IMR-90 (cell line): ENCODE measurements around the gene COL20A1. TPM values are rescaled to one million over a fixed set of nuclear protein-coding genes. Genes with fewer than 3 reads are reported as not detected.

Source experiments
- ATAC-seq: fragments of 200-7000 bp; cut with Tn5 transposase; 2 replicates; pipeline ENCODE4 v1.9.1; 2020; ENCODE audit warnings: low read depth, mild to moderate bottlenecking, moderate library complexity
- BruUV-seq: library from RNA; stranded (reverse); fragments of 400-500 nt; replicated peaks from 2 replicates; lab custom pipeline; 2021; lab: Mats Ljungman, UMichigan
- CTCF ChIA-PET: fragments of 300-600 bp; formaldehyde crosslinking; extraction: SDS; loops from one replicate; lab custom pipeline; 2021; ENCODE audit warnings: antibody characterized with exemption; lab: Yijun Ruan, JAX
- POLR2A ChIA-PET: fragments of 300-600 bp; sonication (Branson Sonifier 250); formaldehyde crosslinking; loops from one replicate; lab custom pipeline; 2022; ENCODE audit warnings: antibody characterized with exemption; ENCODE audit not compliant: unreplicated experiment; lab: Charles Lee
- DNase-seq: peaks from one replicate; pipeline ENCODE4 v3.0.0; 2013
- H2AFZ ChIP-seq: replicated peaks from 2 replicates; pipeline ENCODE3; 2013; ENCODE audit warnings: low read length, mild to moderate bottlenecking; ENCODE audit not compliant: poor library complexity
- H2AK5ac ChIP-seq: 2 replicates; pipeline ENCODE4 v1.6.1; 2013; ENCODE audit warnings: low read depth, low read length, inconsistent platforms
- H2AK9ac ChIP-seq: replicated peaks from 2 replicates; pipeline ENCODE3; 2013; ENCODE audit warnings: mild to moderate bottlenecking, low read depth, low read length, moderate library complexity; ENCODE audit not compliant: poor library complexity
- H2BK120ac ChIP-seq: 2 replicates; pipeline ENCODE4 v1.6.1; 2013; ENCODE audit warnings: low read depth, low read length, inconsistent platforms
- H2BK15ac ChIP-seq: 3 replicates; pipeline ENCODE4 v1.6.1; 2013; ENCODE audit warnings: low read depth, low read length, inconsistent platforms
- H2BK20ac ChIP-seq: 2 replicates; pipeline ENCODE4 v1.6.1; 2013; ENCODE audit warnings: low read depth, mild to moderate bottlenecking, inconsistent platforms, low read length, moderate library complexity
- H2BK5ac ChIP-seq: 2 replicates; pipeline ENCODE4 v1.6.1; 2013; ENCODE audit warnings: mild to moderate bottlenecking, low read depth, low read length, inconsistent platforms; ENCODE audit not compliant: poor library complexity, severe bottlenecking
- H3K14ac ChIP-seq: replicated peaks from 2 replicates; pipeline ENCODE4 v1.6.1; 2013; ENCODE audit warnings: low read depth, low read length, inconsistent platforms
- H3K18ac ChIP-seq: 2 replicates; pipeline ENCODE4 v1.6.1; 2013; ENCODE audit warnings: low read depth, low read length, control low read depth
- H3K23ac ChIP-seq: 2 replicates; pipeline ENCODE4 v1.6.1; 2013; ENCODE audit warnings: low read depth, low read length, inconsistent platforms
- H3K27ac ChIP-seq: 2 replicates; pipeline ENCODE4 v1.5.1; 2013; ENCODE audit warnings: mild to moderate bottlenecking, control low read depth, low read length; ENCODE audit not compliant: insufficient read depth
- H3K27me3 ChIP-seq: 2 replicates; pipeline ENCODE4 v1.6.1; 2013; ENCODE audit warnings: low read length; ENCODE audit not compliant: control insufficient read depth, insufficient read depth
- H3K36me3 ChIP-seq: 2 replicates; pipeline ENCODE4 v1.6.1; 2013; ENCODE audit warnings: low read length, mixed read lengths; ENCODE audit not compliant: control insufficient read depth, insufficient read depth
- H3K4ac ChIP-seq: 2 replicates; pipeline ENCODE4 v1.6.1; 2013; ENCODE audit warnings: low read depth, low read length, inconsistent platforms
- H3K4me1 ChIP-seq: 2 replicates; pipeline ENCODE4 v1.6.1; 2013; ENCODE audit warnings: low read length, mixed read lengths; ENCODE audit not compliant: control insufficient read depth, insufficient read depth
- H3K4me2 ChIP-seq: 2 replicates; pipeline ENCODE4 v1.6.1; 2013; ENCODE audit warnings: low read depth, mild to moderate bottlenecking, control low read depth, low read length, moderate library complexity
- H3K4me3 ChIP-seq: 2 replicates; pipeline ENCODE4 v1.5.1; 2013; ENCODE audit warnings: low read depth, mild to moderate bottlenecking, control low read depth, low read length, moderate library complexity; ENCODE audit not compliant: insufficient read depth
- H3K56ac ChIP-seq: 2 replicates; pipeline ENCODE4 v1.6.1; 2013; ENCODE audit warnings: low read length, inconsistent platforms; ENCODE audit not compliant: insufficient read depth; ENCODE audit errors: extremely low read depth
- H3K79me1 ChIP-seq, 2 experiments: 2 replicates each; pipeline ENCODE4 v1.6.1; 2013; ENCODE audit warnings: low read length in 2 of 2, inconsistent platforms in 1 of 2, low read depth in 1 of 2
- H3K9ac ChIP-seq: 2 replicates; pipeline ENCODE4 v1.6.1; 2013; ENCODE audit warnings: low read depth, low read length, control low read depth
- H3K9me1 ChIP-seq: 2 replicates; pipeline ENCODE4 v1.6.1; 2013; ENCODE audit warnings: low read length, inconsistent platforms; ENCODE audit not compliant: insufficient read depth
- H3K9me3 ChIP-seq: 2 replicates; pipeline ENCODE4 v1.6.1; 2013; ENCODE audit warnings: low read length; ENCODE audit not compliant: control insufficient read depth, insufficient read depth
- H4K20me1 ChIP-seq: 2 replicates; pipeline ENCODE4 v1.6.1; 2013; ENCODE audit warnings: low read length, inconsistent platforms; ENCODE audit not compliant: insufficient read depth
- H4K5ac ChIP-seq: 2 replicates; pipeline ENCODE4 v1.6.1; 2013; ENCODE audit warnings: mild to moderate bottlenecking, low read depth, low read length, control low read depth
- H4K8ac ChIP-seq, 2 experiments: 2 replicates each; pipeline ENCODE4 v1.6.1; 2013; ENCODE audit warnings: low read depth in 2 of 2, low read length in 2 of 2, control low read depth in 1 of 2, inconsistent platforms in 1 of 2
- H4K91ac ChIP-seq: 2 replicates; pipeline ENCODE4 v1.6.1; 2013; ENCODE audit warnings: low read depth, low read length, inconsistent platforms; ENCODE audit not compliant: insufficient read depth
- BHLHE40 ChIP-seq: fragments of 150-350 bp; IDR thresholded peaks from 2 replicates; pipeline ENCODE4 v1.6.1; 2016; ENCODE audit warnings: mild to moderate bottlenecking, low read depth, low read length
- CEBPB ChIP-seq: IDR thresholded peaks from 2 replicates; pipeline ENCODE4 v1.6.1; 2012; ENCODE audit warnings: low read depth, low read length, improper control_type of control experiment
- CHD1 ChIP-seq: IDR thresholded peaks from 2 replicates; pipeline ENCODE4 v1.6.1; 2012; ENCODE audit warnings: low read depth, low read length, improper control_type of control experiment
- CTCF ChIP-seq: conservative IDR thresholded peaks from 2 replicates; pipeline ENCODE4 v1.5.1; 2012; ENCODE audit warnings: mild to moderate bottlenecking, low read depth, low read length, improper control_type of control experiment
- ELK1 ChIP-seq: fragments of 150-350 bp; IDR thresholded peaks from 2 replicates; pipeline ENCODE4 v1.6.1; 2016; ENCODE audit warnings: low read depth, mild to moderate bottlenecking, low read length, moderate library complexity, borderline replicate concordance
- FOS ChIP-seq: fragments of 150-350 bp; IDR thresholded peaks from 2 replicates; pipeline ENCODE4 v1.6.1; 2016; ENCODE audit warnings: low read depth, low read length
- MAFK ChIP-seq: IDR thresholded peaks from 2 replicates; pipeline ENCODE4 v1.6.1; 2012; ENCODE audit warnings: low read depth, low read length, improper control_type of control experiment
- MAZ ChIP-seq: IDR thresholded peaks from 2 replicates; pipeline ENCODE4 v1.6.1; 2012; ENCODE audit warnings: low read depth, mild to moderate bottlenecking, low read length, improper control_type of control experiment, moderate library complexity, borderline replicate concordance
- MXI1 ChIP-seq: IDR thresholded peaks from 2 replicates; pipeline ENCODE4 v1.6.1; 2012; ENCODE audit warnings: low read depth, mild to moderate bottlenecking, low read length, moderate library complexity, borderline replicate concordance
- NFE2L2 ChIP-seq: fragments of 150-350 bp; IDR thresholded peaks from 2 replicates; pipeline ENCODE4 v1.6.1; 2016; ENCODE audit warnings: low read depth, mild to moderate bottlenecking, low read length
- POLR2A ChIP-seq: IDR thresholded peaks from 2 replicates; pipeline ENCODE4 v1.6.1; 2012; ENCODE audit warnings: mild to moderate bottlenecking, low read depth, low read length
- RCOR1 ChIP-seq: IDR thresholded peaks from 2 replicates; pipeline ENCODE4 v1.6.1; 2012; ENCODE audit warnings: mild to moderate bottlenecking, low read length, improper control_type of control experiment; ENCODE audit not compliant: insufficient replicate concordance
- RFX5 ChIP-seq: IDR thresholded peaks from 2 replicates; pipeline ENCODE4 v1.8.0; 2012; ENCODE audit warnings: low read depth, mild to moderate bottlenecking, low read length, moderate library complexity
- SMC3 ChIP-seq: fragments of 150-350 bp; IDR thresholded peaks from 2 replicates; pipeline ENCODE4 v1.6.1; 2016; ENCODE audit warnings: low read depth, mild to moderate bottlenecking, antibody characterized with exemption, low read length, moderate library complexity
- WGBS, 2 experiments: methylation state at CpG; one replicate each; pipeline versions ENCODE4 v1.1.5 to v1.1.7; 2013; ENCODE audit warnings: missing lambda C conversion rate in 2 of 2; ENCODE audit not compliant: insufficient read length in 1 of 2; ENCODE audit errors: extremely low coverage in 2 of 2; 5-methylcytosine and 5-hydroxymethylcytosine counted together
- dilution Hi-C: fragments of 300-500 bp; cut with HindIII; formaldehyde crosslinking; loops from one replicate; pipeline ENCODE4 v1.14.3; 2018; ENCODE audit warnings: low sequenced_read_pairs; ENCODE audit not compliant: unreplicated experiment
- in situ Hi-C: fragments of 300-500 bp; cut with MboI; formaldehyde crosslinking; loops from 3 replicates; pipeline ENCODE4 v1.14.3; 2019; ENCODE audit warnings: low sequenced_read_pairs, inconsistent platforms, mixed read lengths
- intact Hi-C: fragments of 100-400 bp; cut with micrococcal nuclease; formaldehyde crosslinking; loops from 2 replicates; pipeline ENCODE4 v1.10.0; 2022
- polyA plus RNA-seq, 3 experiments: library from polyadenylated mRNA; depleted of rRNA; stranded (reverse); fragments of >200 nt; gene quantifications; 2 replicates each; pipeline ENCODE4 v1.2.3, GENCODE V29; 2012; ENCODE audit warnings: low replicate concordance in 1 of 3
- total RNA-seq: library from RNA; depleted of rRNA; stranded (reverse); fragments of >200 nt; gene quantifications from 2 replicates; pipeline ENCODE4 v1.2.3, GENCODE V29; 2012
- TF ChIP-seq, protein P1 (sequence below): fragments of 150-350 bp; IDR thresholded peaks from 2 replicates; pipeline ENCODE4 v1.6.1; 2017; ENCODE audit warnings: mild to moderate bottlenecking, antibody characterized with exemption, low read length, low read depth

The COL20A1 gene
- total and polyA plus RNA-seq, 2 of the 4 experiments (the other 2 are of a cell fraction): not detected

DNA sequence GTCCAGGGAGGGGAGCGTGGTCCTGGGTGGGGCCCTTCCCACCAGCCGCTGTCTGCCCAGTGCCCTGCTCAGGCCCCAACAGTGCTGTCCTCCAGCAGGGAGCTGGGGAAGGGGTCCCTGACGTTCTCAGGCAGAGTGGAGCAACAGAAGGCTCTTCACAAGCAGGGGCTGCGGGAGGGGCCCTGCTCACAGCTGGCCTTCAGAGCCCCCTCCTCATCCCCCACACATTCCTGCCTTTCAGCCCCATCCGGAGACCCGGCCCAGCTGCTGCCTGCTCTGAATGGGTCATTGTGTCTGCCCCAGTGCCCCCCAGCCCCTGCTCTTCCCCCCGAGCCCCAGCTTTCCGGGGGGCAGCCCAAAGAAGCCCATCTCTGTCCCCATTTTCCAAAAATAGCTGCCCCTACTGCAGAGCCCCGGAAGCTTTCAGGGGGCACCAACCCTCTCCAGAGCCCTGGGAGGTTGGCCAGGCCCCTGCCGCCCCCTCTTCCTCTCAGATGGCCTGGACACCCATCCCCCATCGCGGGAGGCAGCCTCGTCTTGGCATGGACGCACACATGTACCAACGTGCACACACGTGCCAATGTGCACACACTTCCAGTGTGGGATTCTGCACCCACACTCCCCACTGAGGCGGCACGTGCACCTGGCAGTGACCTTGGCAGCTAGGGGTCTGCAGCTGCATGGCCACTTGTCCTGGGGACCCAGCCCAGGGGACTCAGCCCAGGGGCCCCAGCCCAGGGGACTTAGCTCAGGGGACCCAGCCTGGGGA, 3.7 kb downstream of the COL20A1 start:
- WGBS, 2 experiments: 40% methylated on average over 5 of the region's 18 CpGs; no CpG with 5 or more reads in 1 of the 2 experiments
- Histone ChIP-seq H3K4me1 (no peaks in the 10 kb centered on the region), H3K36me3 (no peaks in the 10 kb centered on the region), H2BK15ac (no peak overlapping the region), H2AK5ac (no peak overlapping the region), H4K8ac (no peak overlapping the region), H3K9me3 (peaks cover 2% of the 10 kb centered on the region; the same call in 1 of the 2 replicates), H4K20me1 (peaks cover 11% of the 10 kb centered on the region), H3K23ac (no peak overlapping the region), H3K79me1 (no peaks in the 10 kb centered on the region), H3K4me2 (no peak overlapping the region), H2BK20ac (no peak overlapping the region), H2AK9ac (no peak overlapping the region), H3K27me3 (peaks cover 41% of the 10 kb centered on the region), H3K18ac (no peak overlapping the region), H4K5ac (no peak overlapping the region), H3K4ac (no peak overlapping the region), H2BK120ac (no peak overlapping the region), H3K9ac (no peak overlapping the region), H3K9me1 (no peaks in the 10 kb centered on the region), H2BK5ac (no peak overlapping the region), H3K27ac (no peak overlapping the region), H2AFZ (no peak overlapping the region), H3K4me3 (no peak overlapping the region), H3K56ac (no peak overlapping the region), H4K91ac (no peak overlapping the region), H3K14ac (no peak overlapping the region)
- intact Hi-C loops: no loop called here
- CTCF ChIA-PET: interaction anchor here (1.0 kb wide), 1 partner anchor 12 kb away, joined by 3 read pairs; no protein-coding TSS in a partner anchor
- dilution Hi-C loops: no loop called here
- no peak for DNase-seq
- no peak for ATAC-seq
- TF ChIP-seq FOS: no peak
- no peak for TF ChIP-seq RFX5
- no peak for TF ChIP-seq CEBPB
- no peak for TF ChIP-seq ELK1
- TF ChIP-seq MXI1: no peak
- TF ChIP-seq MAFK: no peak
- TF ChIP-seq CTCF: no peak
- TF ChIP-seq, protein P1, sequence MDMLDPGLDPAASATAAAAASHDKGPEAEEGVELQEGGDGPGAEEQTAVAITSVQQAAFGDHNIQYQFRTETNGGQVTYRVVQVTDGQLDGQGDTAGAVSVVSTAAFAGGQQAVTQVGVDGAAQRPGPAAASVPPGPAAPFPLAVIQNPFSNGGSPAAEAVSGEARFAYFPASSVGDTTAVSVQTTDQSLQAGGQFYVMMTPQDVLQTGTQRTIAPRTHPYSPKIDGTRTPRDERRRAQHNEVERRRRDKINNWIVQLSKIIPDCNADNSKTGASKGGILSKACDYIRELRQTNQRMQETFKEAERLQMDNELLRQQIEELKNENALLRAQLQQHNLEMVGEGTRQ: no peak
- no peak for TF ChIP-seq POLR2A
- no peak for TF ChIP-seq SMC3
- TF ChIP-seq NFE2L2: no peak
- no peak for TF ChIP-seq MAZ
- TF ChIP-seq BHLHE40: no peak
- TF ChIP-seq RCOR1: no peak
- TF ChIP-seq CHD1: no peak
- no TSS peak for BruUV-seq
- in situ Hi-C loops: no loop called here
- POLR2A ChIA-PET: no interaction called here
